SK-N-SH treated with all-trans-retinoic acid at 6 μM for 48 hours (cell line): ENCODE measurements around the gene OR7C1.
"Not testable (repeated sequence)": the region's sequence is repeated elsewhere in the genome, so short reads cannot be mapped to it uniquely, and the experiment has no call there.

ENCODE experiments used
- ATAC-seq: fragments of 200-7000 bp; cut with Tn5 transposase; 3 replicates; pipeline ENCODE4 v1.9.1; 2020; ENCODE audit warnings: mild to moderate bottlenecking, moderate library complexity
- ARNTL ChIP-seq: fragments of 450-650 bp; formaldehyde crosslinking; IDR thresholded peaks from 2 replicates; pipeline ENCODE4 v1.5.0; 2020; ENCODE audit warnings: low read depth, mild to moderate bottlenecking, moderate library complexity, borderline replicate concordance
- BACH2 ChIP-seq: fragments of 250-450 bp; sonication (Bioruptor Pico); IDR thresholded peaks from 2 replicates; pipeline ENCODE4 v1.9.0; 2021; ENCODE audit warnings: mild to moderate bottlenecking, borderline replicate concordance
- CSDC2 ChIP-seq: fragments of 250-450 bp; sonication (Bioruptor Pico); IDR thresholded peaks from 2 replicates; pipeline ENCODE4 v1.5.0; 2020; ENCODE audit warnings: mild to moderate bottlenecking, moderate library complexity
- ESRRG ChIP-seq: fragments of 250-450 bp; sonication (Bioruptor Pico); IDR thresholded peaks from 2 replicates; pipeline ENCODE4 v1.6.1; 2021; ENCODE audit warnings: mild to moderate bottlenecking
- ISL1 ChIP-seq: fragments of 250-450 bp; sonication (Bioruptor Pico); IDR thresholded peaks from 2 replicates; pipeline ENCODE4 v2.1.2; 2022; ENCODE audit warnings: mild to moderate bottlenecking, moderate library complexity
- OSR1 ChIP-seq: fragments of 250-450 bp; sonication (Bioruptor Pico); IDR thresholded peaks from 2 replicates; pipeline ENCODE4 v1.8.0; 2022; ENCODE audit warnings: moderate library complexity, mild to moderate bottlenecking, inconsistent platforms
- POU6F1 ChIP-seq: fragments of 250-450 bp; sonication (Bioruptor Pico); IDR thresholded peaks from 2 replicates; pipeline ENCODE4 v1.8.0; 2021; ENCODE audit warnings: low read depth, mild to moderate bottlenecking, moderate library complexity, borderline replicate concordance
- PPARA ChIP-seq: fragments of 250-450 bp; sonication (Bioruptor Pico); IDR thresholded peaks from 2 replicates; pipeline ENCODE4 v1.5.0; 2020; ENCODE audit warnings: mild to moderate bottlenecking, borderline replicate concordance
- RARB ChIP-seq: fragments of 250-450 bp; sonication (Bioruptor Pico); IDR thresholded peaks from 2 replicates; pipeline ENCODE4 v1.8.0; 2021; ENCODE audit warnings: mild to moderate bottlenecking, moderate library complexity
- SNAI2 ChIP-seq: fragments of 250-450 bp; sonication (Bioruptor Pico); IDR thresholded peaks from 2 replicates; pipeline ENCODE4 v1.5.0; 2020; ENCODE audit warnings: mild to moderate bottlenecking, moderate library complexity
- TCF4 ChIP-seq: fragments of 250-450 bp; sonication (Bioruptor Pico); IDR thresholded peaks from 2 replicates; pipeline ENCODE4 v1.8.0; 2021; ENCODE audit warnings: mild to moderate bottlenecking, moderate library complexity, borderline replicate concordance
- ZFP3 ChIP-seq: fragments of 250-450 bp; sonication (Bioruptor Pico); IDR thresholded peaks from 2 replicates; pipeline ENCODE4 v1.5.0; 2020; ENCODE audit warnings: mild to moderate bottlenecking, moderate library complexity
- ZFP30 ChIP-seq: fragments of 450-650 bp; formaldehyde crosslinking; IDR thresholded peaks from 2 replicates; pipeline ENCODE4 v1.5.0; 2022; ENCODE audit warnings: mild to moderate bottlenecking, moderate library complexity
- ZNF70 ChIP-seq: fragments of 450-650 bp; formaldehyde crosslinking; IDR thresholded peaks from 2 replicates; pipeline ENCODE4 v1.5.0; 2020; ENCODE audit warnings: mild to moderate bottlenecking, moderate library complexity
- ZNF8 ChIP-seq: fragments of 450-650 bp; formaldehyde crosslinking; IDR thresholded peaks from 2 replicates; pipeline ENCODE4 v1.5.0; 2020; ENCODE audit warnings: mild to moderate bottlenecking, moderate library complexity
- TF ChIP-seq, protein P1 (sequence below): fragments of 250-450 bp; sonication (Bioruptor Pico); IDR thresholded peaks from 2 replicates; pipeline ENCODE4 v1.5.0; 2020; ENCODE audit warnings: mild to moderate bottlenecking, moderate library complexity
- TF ChIP-seq, protein P2 (sequence below): fragments of 250-450 bp; sonication (Bioruptor Pico); IDR thresholded peaks from 2 replicates; pipeline ENCODE4 v1.8.0; 2020; ENCODE audit warnings: mild to moderate bottlenecking, moderate library complexity, borderline replicate concordance
- TF ChIP-seq, protein P3 (sequence below): fragments of 250-450 bp; sonication (Bioruptor Pico); IDR thresholded peaks from 2 replicates; pipeline ENCODE4 v1.5.1; 2021; ENCODE audit warnings: mild to moderate bottlenecking, moderate library complexity
- TF ChIP-seq, protein P4 (sequence below): fragments of 250-450 bp; sonication (Bioruptor Pico); IDR thresholded peaks from 2 replicates; pipeline ENCODE4 v1.5.1; 2020; ENCODE audit warnings: low read depth, mild to moderate bottlenecking, moderate library complexity

OR7C1 gene

DNA sequence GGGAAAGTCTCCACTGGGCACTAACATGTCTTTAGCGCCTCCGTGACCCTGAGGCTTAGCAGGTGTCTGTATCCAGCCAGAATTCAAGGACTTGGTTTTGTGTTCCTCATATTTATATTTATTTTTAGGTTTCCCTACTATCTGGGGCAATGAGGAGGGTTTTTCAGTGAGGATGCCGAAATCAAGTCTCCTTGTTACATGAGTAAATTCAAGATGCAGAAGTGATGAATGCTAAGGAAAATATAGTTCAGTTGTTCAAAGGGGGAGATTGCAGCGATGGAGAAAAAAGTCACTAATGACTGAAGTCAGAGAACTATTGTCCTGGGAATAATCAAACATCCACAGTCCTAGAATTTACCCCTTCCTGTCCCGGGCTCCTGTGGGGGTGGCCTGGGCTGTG is 55.8 kb downstream of the OR7C1 start:
- ATAC-seq: no peak
- TF ChIP-seq RARB (CRISPR knock-in tag) (no peak), ESRRG (CRISPR knock-in tag) (no peak), TCF4 (CRISPR knock-in tag) (no peak), ARNTL (CRISPR knock-in tag) (no peak), ZNF8 (CRISPR knock-in tag) (no peak), ISL1 (CRISPR knock-in tag) (no peak), ZFP30 (CRISPR knock-in tag) (no peak), OSR1 (CRISPR knock-in tag) (no peak), ZNF70 (no peak), BACH2 (no peak), SNAI2 (CRISPR knock-in tag) (no peak), ZFP3 (CRISPR knock-in tag) (no peak), POU6F1 (CRISPR knock-in tag) (no peak), CSDC2 (CRISPR knock-in tag) (no peak)
- TF ChIP-seq, protein P1, sequence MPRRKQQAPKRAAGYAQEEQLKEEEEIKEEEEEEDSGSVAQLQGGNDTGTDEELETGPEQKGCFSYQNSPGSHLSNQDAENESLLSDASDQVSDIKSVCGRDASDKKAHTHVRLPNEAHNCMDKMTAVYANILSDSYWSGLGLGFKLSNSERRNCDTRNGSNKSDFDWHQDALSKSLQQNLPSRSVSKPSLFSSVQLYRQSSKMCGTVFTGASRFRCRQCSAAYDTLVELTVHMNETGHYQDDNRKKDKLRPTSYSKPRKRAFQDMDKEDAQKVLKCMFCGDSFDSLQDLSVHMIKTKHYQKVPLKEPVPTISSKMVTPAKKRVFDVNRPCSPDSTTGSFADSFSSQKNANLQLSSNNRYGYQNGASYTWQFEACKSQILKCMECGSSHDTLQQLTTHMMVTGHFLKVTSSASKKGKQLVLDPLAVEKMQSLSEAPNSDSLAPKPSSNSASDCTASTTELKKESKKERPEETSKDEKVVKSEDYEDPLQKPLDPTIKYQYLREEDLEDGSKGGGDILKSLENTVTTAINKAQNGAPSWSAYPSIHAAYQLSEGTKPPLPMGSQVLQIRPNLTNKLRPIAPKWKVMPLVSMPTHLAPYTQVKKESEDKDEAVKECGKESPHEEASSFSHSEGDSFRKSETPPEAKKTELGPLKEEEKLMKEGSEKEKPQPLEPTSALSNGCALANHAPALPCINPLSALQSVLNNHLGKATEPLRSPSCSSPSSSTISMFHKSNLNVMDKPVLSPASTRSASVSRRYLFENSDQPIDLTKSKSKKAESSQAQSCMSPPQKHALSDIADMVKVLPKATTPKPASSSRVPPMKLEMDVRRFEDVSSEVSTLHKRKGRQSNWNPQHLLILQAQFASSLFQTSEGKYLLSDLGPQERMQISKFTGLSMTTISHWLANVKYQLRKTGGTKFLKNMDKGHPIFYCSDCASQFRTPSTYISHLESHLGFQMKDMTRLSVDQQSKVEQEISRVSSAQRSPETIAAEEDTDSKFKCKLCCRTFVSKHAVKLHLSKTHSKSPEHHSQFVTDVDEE (CRISPR knock-in tag): no peak
- TF ChIP-seq, protein P2, sequence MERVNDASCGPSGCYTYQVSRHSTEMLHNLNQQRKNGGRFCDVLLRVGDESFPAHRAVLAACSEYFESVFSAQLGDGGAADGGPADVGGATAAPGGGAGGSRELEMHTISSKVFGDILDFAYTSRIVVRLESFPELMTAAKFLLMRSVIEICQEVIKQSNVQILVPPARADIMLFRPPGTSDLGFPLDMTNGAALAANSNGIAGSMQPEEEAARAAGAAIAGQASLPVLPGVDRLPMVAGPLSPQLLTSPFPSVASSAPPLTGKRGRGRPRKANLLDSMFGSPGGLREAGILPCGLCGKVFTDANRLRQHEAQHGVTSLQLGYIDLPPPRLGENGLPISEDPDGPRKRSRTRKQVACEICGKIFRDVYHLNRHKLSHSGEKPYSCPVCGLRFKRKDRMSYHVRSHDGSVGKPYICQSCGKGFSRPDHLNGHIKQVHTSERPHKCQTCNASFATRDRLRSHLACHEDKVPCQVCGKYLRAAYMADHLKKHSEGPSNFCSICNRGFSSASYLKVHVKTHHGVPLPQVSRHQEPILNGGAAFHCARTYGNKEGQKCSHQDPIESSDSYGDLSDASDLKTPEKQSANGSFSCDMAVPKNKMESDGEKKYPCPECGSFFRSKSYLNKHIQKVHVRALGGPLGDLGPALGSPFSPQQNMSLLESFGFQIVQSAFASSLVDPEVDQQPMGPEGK (CRISPR knock-in tag): no peak
- TF ChIP-seq, protein P3, sequence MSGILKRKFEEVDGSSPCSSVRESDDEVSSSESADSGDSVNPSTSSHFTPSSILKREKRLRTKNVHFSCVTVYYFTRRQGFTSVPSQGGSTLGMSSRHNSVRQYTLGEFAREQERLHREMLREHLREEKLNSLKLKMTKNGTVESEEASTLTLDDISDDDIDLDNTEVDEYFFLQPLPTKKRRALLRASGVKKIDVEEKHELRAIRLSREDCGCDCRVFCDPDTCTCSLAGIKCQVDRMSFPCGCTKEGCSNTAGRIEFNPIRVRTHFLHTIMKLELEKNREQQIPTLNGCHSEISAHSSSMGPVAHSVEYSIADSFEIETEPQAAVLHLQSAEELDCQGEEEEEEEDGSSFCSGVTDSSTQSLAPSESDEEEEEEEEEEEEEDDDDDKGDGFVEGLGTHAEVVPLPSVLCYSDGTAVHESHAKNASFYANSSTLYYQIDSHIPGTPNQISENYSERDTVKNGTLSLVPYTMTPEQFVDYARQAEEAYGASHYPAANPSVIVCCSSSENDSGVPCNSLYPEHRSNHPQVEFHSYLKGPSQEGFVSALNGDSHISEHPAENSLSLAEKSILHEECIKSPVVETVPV (CRISPR knock-in tag): no peak

- ATAC-seq: not testable (repeated sequence)
Measured at GRCh38 chr19:14778110-14778845, 56.7 kb downstream of the OR7C1 start, which contains the start of gene ADGRE2. TSS of gene ADGRE2 (minus strand) at chr19:14778560. CDS start at chr19:14776756, 1,804 bp downstream.

- ATAC-seq: not testable (repeated sequence)
Measured at GRCh38 chr19:14777645-14778044, 57.3 kb downstream of the OR7C1 start.

GRCh38 chr19:14775869-14776586 is 59.0 kb downstream of the OR7C1 start:
- TF ChIP-seq SNAI2 (CRISPR knock-in tag) (no peak), TCF4 (CRISPR knock-in tag) (no peak), ESRRG (CRISPR knock-in tag) (no peak), PPARA (CRISPR knock-in tag) (no peak), ARNTL (CRISPR knock-in tag) (no peak)
- TF ChIP-seq, protein P1 (CRISPR knock-in tag): no peak
- TF ChIP-seq, protein P3 (CRISPR knock-in tag): no peak
- TF ChIP-seq, protein P4, sequence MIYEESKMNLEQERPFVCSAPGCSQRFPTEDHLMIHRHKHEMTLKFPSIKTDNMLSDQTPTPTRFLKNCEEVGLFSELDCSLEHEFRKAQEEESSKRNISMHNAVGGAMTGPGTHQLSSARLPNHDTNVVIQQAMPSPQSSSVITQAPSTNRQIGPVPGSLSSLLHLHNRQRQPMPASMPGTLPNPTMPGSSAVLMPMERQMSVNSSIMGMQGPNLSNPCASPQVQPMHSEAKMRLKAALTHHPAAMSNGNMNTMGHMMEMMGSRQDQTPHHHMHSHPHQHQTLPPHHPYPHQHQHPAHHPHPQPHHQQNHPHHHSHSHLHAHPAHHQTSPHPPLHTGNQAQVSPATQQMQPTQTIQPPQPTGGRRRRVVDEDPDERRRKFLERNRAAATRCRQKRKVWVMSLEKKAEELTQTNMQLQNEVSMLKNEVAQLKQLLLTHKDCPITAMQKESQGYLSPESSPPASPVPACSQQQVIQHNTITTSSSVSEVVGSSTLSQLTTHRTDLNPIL (CRISPR knock-in tag): no peak
- no peak for ATAC-seq

DNA sequence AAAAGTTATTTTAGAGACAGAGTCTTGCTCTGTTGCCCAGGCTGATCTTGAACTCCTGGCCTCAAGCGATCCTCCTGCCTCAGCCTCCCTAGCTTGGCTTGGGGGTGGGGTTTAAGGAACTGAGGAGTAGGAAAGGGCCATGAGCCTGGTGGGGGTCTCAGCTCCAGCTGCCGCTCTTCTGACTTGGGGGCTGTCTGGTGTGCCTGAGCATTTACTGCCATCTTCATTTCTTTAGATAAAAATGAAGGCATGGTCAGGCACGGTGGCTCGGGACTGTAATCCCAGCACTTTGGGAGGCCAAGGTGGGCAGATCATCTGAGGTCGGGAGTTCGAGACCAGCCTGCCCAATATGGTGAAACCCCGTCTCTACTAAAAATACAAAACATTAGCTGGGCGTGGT is 59.7 kb downstream of the OR7C1 start:
- ATAC-seq: not testable (repeated sequence)
